SK-N-SH (cell line): Measurements from ENCODE around the gene CD109. TPM values are rescaled to one million over a fixed set of nuclear protein-coding genes. Genes with fewer than 3 reads are reported as not detected.

Experiments
- CTCF ChIA-PET: fragments of 300-600, 350-600 bp; formaldehyde crosslinking; extraction: SDS; loops from one replicate; lab custom pipeline; 2021; lab: Yijun Ruan, JAX
- POLR2A ChIA-PET: fragments of 350-600 bp; sonication (Branson Sonifier 250); formaldehyde crosslinking; extraction: SDS; loops from one replicate; lab custom pipeline; 2020; ENCODE audit warnings: antibody characterized with exemption, inconsistent platforms; lab: Yijun Ruan, JAX
- DNase-seq: peaks from one replicate; pipeline ENCODE4 v3.0.0; 2012
- H2AFZ ChIP-seq: fragments of 200-600 bp; sonication (generic); 2 replicates; pipeline ENCODE4 v1.8.1; 2016; ENCODE audit warnings: antibody characterized with exemption, mild to moderate bottlenecking, low read depth
- H3F3A ChIP-seq: fragments of 200-600 bp; sonication (generic); replicated peaks from 2 replicates; pipeline ENCODE3; 2016; ENCODE audit warnings: antibody characterized with exemption, mild to moderate bottlenecking; ENCODE audit not compliant: insufficient read depth
- H3K27ac ChIP-seq, 2 experiments: fragments of 200-500 bp in 1 of 2; fragments of 200-600 bp in 1 of 2; sonication (Bioruptor generic) in 1 of 2; sonication (generic), shearing (Covaris generic) in 1 of 2; 2 replicates each; pipeline versions ENCODE4 v1.5.1 to v1.6.1; 2014 to 2016; ENCODE audit warnings: low read depth in 2 of 2, inconsistent platforms in 1 of 2, low read length in 1 of 2, mild to moderate bottlenecking in 1 of 2, mixed read lengths in 1 of 2
- H3K27me3 ChIP-seq: fragments of 200-600 bp; sonication (generic), shearing (Covaris generic); 2 replicates; pipeline ENCODE4 v1.6.1; 2016; ENCODE audit warnings: mixed run types; ENCODE audit not compliant: insufficient read depth
- H3K36me3 ChIP-seq, 2 experiments: fragments of 200-500 bp in 1 of 2; fragments of 200-600 bp in 1 of 2; sonication (Bioruptor generic) in 1 of 2; sonication (generic) in 1 of 2; replicated peaks in 1 of 2; 2 replicates each; pipeline versions ENCODE3 to v1.5.1; 2014 to 2016; ENCODE audit warnings: low read length in 1 of 2, mild to moderate bottlenecking in 1 of 2; ENCODE audit not compliant: insufficient read depth in 2 of 2, control insufficient read depth in 1 of 2
- H3K4me1 ChIP-seq, 2 experiments: fragments of 200-500 bp in 1 of 2; fragments of 200-600 bp in 1 of 2; sonication (Bioruptor generic) in 1 of 2; sonication (generic), shearing (Covaris generic) in 1 of 2; 2 replicates each; pipeline versions ENCODE4 v1.5.1 to v1.6.1; 2014 to 2016; ENCODE audit warnings: low read depth in 1 of 2, low read length in 1 of 2, mixed run types in 1 of 2; ENCODE audit not compliant: insufficient read depth in 2 of 2, control insufficient read depth in 1 of 2
- H3K4me2 ChIP-seq: fragments of 200-600 bp; sonication (generic), shearing (Covaris generic); 2 replicates; pipeline ENCODE4 v1.6.1; 2017; ENCODE audit warnings: mixed run types
- H3K4me3 ChIP-seq, 2 experiments: fragments of 200-500 bp in 1 of 2; fragments of 200-600 bp in 1 of 2; sonication (Bioruptor generic) in 1 of 2; sonication (generic), shearing (Covaris generic) in 1 of 2; 2 replicates each; pipeline versions ENCODE4 v1.5.1 to v1.8.1; 2014 to 2016; ENCODE audit warnings: low read depth in 2 of 2, inconsistent platforms in 1 of 2, low read length in 1 of 2, mild to moderate bottlenecking in 1 of 2, mixed read lengths in 1 of 2, moderate library complexity in 1 of 2
- H3K79me2 ChIP-seq: fragments of 200-600 bp; sonication (generic); 2 replicates; pipeline ENCODE4 v1.8.1; 2017; ENCODE audit warnings: mild to moderate bottlenecking; ENCODE audit not compliant: insufficient read depth
- H3K9ac ChIP-seq: fragments of 200-600 bp; sonication (generic); 2 replicates; pipeline ENCODE4 v1.6.1; 2017; ENCODE audit warnings: mixed run types
- H3K9me2 ChIP-seq: fragments of 200-600 bp; sonication (generic); 2 replicates; pipeline ENCODE4 v1.6.1; 2017; ENCODE audit warnings: mixed run types
- H3K9me3 ChIP-seq: fragments of 200-600 bp; sonication (generic); 2 replicates; pipeline ENCODE4 v1.6.1; 2017; ENCODE audit warnings: mixed run types, mild to moderate bottlenecking, moderate library complexity
- H4K20me1 ChIP-seq: fragments of 200-600 bp; sonication (generic); 2 replicates; pipeline ENCODE4 v1.6.1; 2017; ENCODE audit warnings: mild to moderate bottlenecking, mixed run types; ENCODE audit not compliant: insufficient read depth
- TAF1 ChIP-seq: IDR thresholded peaks from 2 replicates; pipeline ENCODE4 v1.6.1; 2012; ENCODE audit warnings: low read depth, mild to moderate bottlenecking, low read length, moderate library complexity, borderline replicate concordance
- TCF12 ChIP-seq: IDR thresholded peaks from 2 replicates; pipeline ENCODE4 v1.4.0; 2012
- YY1 ChIP-seq: IDR thresholded peaks from 2 replicates; pipeline ENCODE4 v1.4.0; 2012; ENCODE audit warnings: low read depth, mild to moderate bottlenecking
- WGBS: methylation state at CpG from one replicate; pipeline ENCODE4 v1.1.6; 2017; ENCODE audit warnings: low lambda C conversion rate; 5-methylcytosine and 5-hydroxymethylcytosine counted together
- polyA plus RNA-seq, 3 experiments: library from polyadenylated mRNA; depleted of rRNA; stranded (reverse); fragments of >200 nt; gene quantifications; 2 replicates each; pipeline ENCODE4 v1.2.3, GENCODE V29; 2012
- TF ChIP-seq, protein P1 (sequence below): IDR thresholded peaks from 2 replicates; pipeline ENCODE4 v1.6.1; 2012; ENCODE audit warnings: mild to moderate bottlenecking, low read depth, low read length, moderate library complexity

Gene CD109
- polyA plus RNA-seq, 1 of the 3 experiments (the other 2 are of a cell fraction) = 19.7 TPM

DNA sequence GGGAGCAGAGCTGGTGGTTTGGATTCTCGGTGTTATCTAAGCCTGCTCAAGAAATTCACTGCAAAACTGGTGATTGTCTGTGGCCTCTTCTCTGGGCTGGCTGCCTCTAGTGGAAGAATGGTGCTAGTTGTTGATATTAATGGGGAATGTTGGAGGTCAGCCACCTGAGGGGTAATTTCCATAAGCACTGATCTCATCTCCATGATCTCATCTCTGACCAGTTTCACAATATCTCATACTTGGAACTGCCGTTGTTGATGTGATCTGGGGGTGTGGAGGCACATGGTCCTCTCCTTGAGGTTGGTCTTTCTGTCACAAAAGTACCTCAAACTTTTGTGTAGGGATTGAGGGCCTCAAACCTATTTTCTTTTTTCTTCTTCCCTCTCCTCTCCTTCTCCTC lies 102.6 kb downstream of the CD109 start (continued):
- TF ChIP-seq, protein P1, sequence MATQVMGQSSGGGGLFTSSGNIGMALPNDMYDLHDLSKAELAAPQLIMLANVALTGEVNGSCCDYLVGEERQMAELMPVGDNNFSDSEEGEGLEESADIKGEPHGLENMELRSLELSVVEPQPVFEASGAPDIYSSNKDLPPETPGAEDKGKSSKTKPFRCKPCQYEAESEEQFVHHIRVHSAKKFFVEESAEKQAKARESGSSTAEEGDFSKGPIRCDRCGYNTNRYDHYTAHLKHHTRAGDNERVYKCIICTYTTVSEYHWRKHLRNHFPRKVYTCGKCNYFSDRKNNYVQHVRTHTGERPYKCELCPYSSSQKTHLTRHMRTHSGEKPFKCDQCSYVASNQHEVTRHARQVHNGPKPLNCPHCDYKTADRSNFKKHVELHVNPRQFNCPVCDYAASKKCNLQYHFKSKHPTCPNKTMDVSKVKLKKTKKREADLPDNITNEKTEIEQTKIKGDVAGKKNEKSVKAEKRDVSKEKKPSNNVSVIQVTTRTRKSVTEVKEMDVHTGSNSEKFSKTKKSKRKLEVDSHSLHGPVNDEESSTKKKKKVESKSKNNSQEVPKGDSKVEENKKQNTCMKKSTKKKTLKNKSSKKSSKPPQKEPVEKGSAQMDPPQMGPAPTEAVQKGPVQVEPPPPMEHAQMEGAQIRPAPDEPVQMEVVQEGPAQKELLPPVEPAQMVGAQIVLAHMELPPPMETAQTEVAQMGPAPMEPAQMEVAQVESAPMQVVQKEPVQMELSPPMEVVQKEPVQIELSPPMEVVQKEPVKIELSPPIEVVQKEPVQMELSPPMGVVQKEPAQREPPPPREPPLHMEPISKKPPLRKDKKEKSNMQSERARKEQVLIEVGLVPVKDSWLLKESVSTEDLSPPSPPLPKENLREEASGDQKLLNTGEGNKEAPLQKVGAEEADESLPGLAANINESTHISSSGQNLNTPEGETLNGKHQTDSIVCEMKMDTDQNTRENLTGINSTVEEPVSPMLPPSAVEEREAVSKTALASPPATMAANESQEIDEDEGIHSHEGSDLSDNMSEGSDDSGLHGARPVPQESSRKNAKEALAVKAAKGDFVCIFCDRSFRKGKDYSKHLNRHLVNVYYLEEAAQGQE = 0 out of 2 replicates have a peak, but pooled peaks have one; percentile 12

- WGBS = 38% methylated on average over 1 of the region's 1 CpG
- Histone ChIP-seq H3K4me3 (no peak overlapping the region), H3K9me3 (no peaks in the 10 kb centered on the region), H3K4me2 (no peak overlapping the region), H4K20me1 (no peaks in the 10 kb centered on the region), H3K36me3 (peaks cover 0 to 4% of the 10 kb centered on the region in 2 experiments), H3K79me2 (no peaks in the 10 kb centered on the region), H3K27me3 (no peaks in the 10 kb centered on the region), H2AFZ (no peak overlapping the region), H3K9me2 (no peaks in the 10 kb centered on the region), H3K27ac (peak overlapping the region in 1 of 2 experiments; percentile 42; a peak in 2 of 4 replicates), H3F3A (peaks cover 35% of the 10 kb centered on the region), H3K4me1 (peaks cover 0 to 18% of the 10 kb centered on the region in 2 experiments; a peak in 2 of 4 replicates), H3K9ac (no peak overlapping the region)
- DNase-seq = no peak
- ChIA-PET CTCF (interaction anchor here (0.5 kb wide), 1 partner anchor 17 kb away, joined by 3 read pairs; no protein-coding TSS in a partner anchor), POLR2A (no interaction called here)
- TF ChIP-seq YY1 = no peak
These were observed 105.0 kb downstream of the CD109 start for GRCh38 chr6:73800997-73801396.

DNA sequence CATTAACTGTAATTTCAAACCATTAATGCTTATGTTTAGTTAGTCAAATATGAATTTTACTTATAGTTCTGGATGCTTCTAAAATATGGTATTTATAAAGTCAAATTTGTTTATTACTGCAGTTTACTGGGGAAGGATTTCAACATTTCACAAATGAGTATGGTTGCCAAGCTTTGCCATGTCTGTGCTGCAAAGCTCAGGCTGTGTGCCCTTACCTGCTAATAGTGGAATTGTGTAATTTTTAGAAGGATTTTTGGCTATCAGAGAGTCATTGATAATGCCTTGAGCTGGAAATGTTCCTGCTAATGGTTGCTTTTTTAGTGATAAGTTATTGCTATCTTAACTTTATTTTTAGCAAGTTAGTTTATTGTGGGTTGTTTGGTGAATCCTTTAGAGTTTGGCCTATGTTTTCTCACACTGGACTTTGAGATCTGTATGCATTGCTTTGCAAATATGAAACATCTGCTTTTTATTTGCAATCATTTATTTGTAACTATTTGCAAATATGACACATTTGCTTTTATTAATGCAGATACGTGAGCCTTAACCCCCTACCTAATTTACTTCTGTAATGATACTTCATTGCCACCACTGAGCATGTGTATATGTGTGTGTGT lies 105.8 kb downstream of the CD109 start:
- H3K27ac ChIP-seq = peak overlapping the region; percentile 22 to 42; a peak in 2 of 4 replicates
- CTCF ChIA-PET = no interaction called here
- POLR2A ChIA-PET = no interaction called here
- no peak overlapping the region for H3K9ac ChIP-seq
- no peak for DNase-seq
- H3F3A ChIP-seq = peaks cover 35% of the 10 kb centered on the region
- no peaks in the 10 kb centered on the region for H3K9me3 ChIP-seq
- peaks cover under 1 to 7% of the 10 kb centered on the region in 2 experiments for H3K36me3 ChIP-seq
- no peak overlapping the region for H3K4me3 ChIP-seq
- no peaks in the 10 kb centered on the region for H3K27me3 ChIP-seq
- no peaks in the 10 kb centered on the region for H3K79me2 ChIP-seq
- H3K4me2 ChIP-seq = no peak overlapping the region
- peaks cover 0 to 18% of the 10 kb centered on the region in 2 experiments; a peak in 2 of 4 replicates for H3K4me1 ChIP-seq
- 33% methylated on average over 1 of the region's 1 CpG for WGBS
- H2AFZ ChIP-seq = no peak overlapping the region
- TF ChIP-seq TCF12 (peak; percentile 34; the same call in 1 of the 2 replicates), TAF1 (no peak)
- no peaks in the 10 kb centered on the region for H3K9me2 ChIP-seq
- H4K20me1 ChIP-seq = no peaks in the 10 kb centered on the region
